OCI-LY7 (cell line): ENCODE results near the gene BAX. TPM values are rescaled to one million over a fixed set of nuclear protein-coding genes. Genes with fewer than 3 reads are reported as not detected.

Experiments
- BruUV-seq: library from RNA; stranded (reverse); fragments of 400-500 nt; replicated peaks from 2 replicates; lab custom pipeline; 2021; lab: Mats Ljungman, UMichigan
- CTCF ChIA-PET: fragments of 300-600 bp; sonication (Branson Sonifier 250); formaldehyde crosslinking; loops from one replicate; lab custom pipeline; 2022; ENCODE audit warnings: antibody characterized with exemption; ENCODE audit not compliant: unreplicated experiment; lab: Charles Lee
- POLR2A ChIA-PET: fragments of 300-600 bp; sonication (Branson Sonifier 250); formaldehyde crosslinking; loops from one replicate; lab custom pipeline; 2022; ENCODE audit warnings: antibody characterized with exemption; lab: Charles Lee
- DNase-seq: peaks from one replicate; pipeline ENCODE4 v3.0.0-alpha.2; 2015; ENCODE audit warnings: low spot score
- H2AFZ ChIP-seq: fragments of 200-600 bp; sonication (generic), shearing (Covaris generic); 2 replicates; pipeline ENCODE4 v1.6.1; 2014; ENCODE audit warnings: mild to moderate bottlenecking, antibody characterized with exemption, low read length, moderate library complexity
- H3K27ac ChIP-seq: fragments of 200-600 bp; sonication (generic); 2 replicates; pipeline ENCODE4 v1.5.1; 2014; ENCODE audit warnings: mixed run types, low read depth, mild to moderate bottlenecking, moderate library complexity, low read length, inconsistent platforms; ENCODE audit not compliant: poor library complexity, severe bottlenecking
- H3K36me3 ChIP-seq: fragments of 200-600 bp; sonication (generic); 2 replicates; pipeline ENCODE4 v1.6.1; 2014; ENCODE audit warnings: mild to moderate bottlenecking, antibody characterized with exemption, low read length, moderate library complexity, mixed read lengths; ENCODE audit not compliant: insufficient read depth
- H3K4me1 ChIP-seq: fragments of 200-600 bp; sonication (generic); 2 replicates; pipeline ENCODE4 v1.5.1; 2014; ENCODE audit warnings: mild to moderate bottlenecking, low read length; ENCODE audit not compliant: insufficient read depth, poor library complexity, severe bottlenecking
- H3K4me2 ChIP-seq: fragments of 200-600 bp; sonication (generic); 2 replicates; pipeline ENCODE4 v1.6.1; 2014; ENCODE audit warnings: mild to moderate bottlenecking, low read length
- H3K4me3 ChIP-seq: fragments of 200-600 bp; sonication (generic); 2 replicates; pipeline ENCODE4 v1.5.1; 2014; ENCODE audit warnings: mild to moderate bottlenecking, low read depth, low read length; ENCODE audit not compliant: poor library complexity, severe bottlenecking
- H3K79me2 ChIP-seq: fragments of 200-600 bp; sonication (generic); 2 replicates; pipeline ENCODE4 v1.6.1; 2016; ENCODE audit warnings: low read depth, mild to moderate bottlenecking, low read length, moderate library complexity, mixed read lengths; ENCODE audit not compliant: insufficient read depth
- H3K9me2 ChIP-seq: fragments of 200-600 bp; sonication (generic); 2 replicates; pipeline ENCODE4 v1.6.1; 2016; ENCODE audit warnings: mild to moderate bottlenecking, low read length, mixed read lengths; ENCODE audit not compliant: insufficient read depth
- H3K9me3 ChIP-seq: fragments of 200-600 bp; sonication (generic); 2 replicates; pipeline ENCODE4 v1.6.1; 2014; ENCODE audit warnings: mild to moderate bottlenecking, mixed run types, low read length, mixed read lengths
- H4K20me1 ChIP-seq: fragments of 200-600 bp; sonication (generic); 2 replicates; pipeline ENCODE4 v1.6.1; 2014; ENCODE audit warnings: mild to moderate bottlenecking, antibody characterized with exemption, low read length, moderate library complexity, mixed read lengths; ENCODE audit not compliant: insufficient read depth
- EZH2phosphoT487 ChIP-seq: fragments of 200-600 bp; sonication (generic); IDR thresholded peaks from 2 replicates; pipeline ENCODE4 v1.6.1; 2018; ENCODE audit warnings: low read depth, borderline replicate concordance, mild to moderate bottlenecking, mixed run types, antibody characterized with exemption, low read length, moderate library complexity, mixed read lengths
- intact Hi-C: fragments of 100-400 bp; cut with micrococcal nuclease; formaldehyde crosslinking; loops from one replicate; pipeline ENCODE4 v1.10.0; 2022; ENCODE audit not compliant: unreplicated experiment
- total RNA-seq, 2 experiments: library from RNA; depleted of rRNA in 1 of 2; stranded (reverse); fragments of >200 nt in 1 of 2; shearing (Covaris generic) in 1 of 2; gene quantifications; 2 replicates each; pipeline ENCODE4 v1.2.3, GENCODE V29; 2014 to 2022
- TF ChIP-seq, protein P1 (sequence below): fragments of 200-600 bp; sonication (generic); conservative IDR thresholded peaks from 2 replicates; pipeline ENCODE4 v1.5.1; 2014; ENCODE audit warnings: mild to moderate bottlenecking, antibody characterized with exemption, low read length, moderate library complexity, mixed read lengths

The BAX gene
- total RNA-seq, 2 experiments from 2014 or later, result 83.9 to 95.2 TPM

DNA sequence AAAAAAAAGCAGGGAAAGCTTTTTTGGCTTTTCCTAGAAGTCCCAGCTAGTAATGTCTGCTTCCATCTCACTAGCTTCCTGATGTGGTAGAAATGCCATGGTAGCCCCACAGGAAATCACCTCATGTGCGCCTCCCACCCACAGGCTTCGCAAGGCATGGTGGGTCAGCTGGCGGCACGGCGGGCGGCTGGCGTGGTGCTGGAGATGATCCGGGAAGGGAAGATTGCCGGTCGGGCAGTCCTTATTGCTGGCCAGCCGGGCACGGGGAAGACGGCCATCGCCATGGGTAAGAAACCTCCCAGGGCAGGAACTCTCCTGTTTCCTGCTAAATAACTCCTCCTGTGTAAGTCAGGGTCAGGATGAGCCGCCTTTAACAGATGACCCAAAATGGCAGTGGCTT is 49.5 kb downstream of the BAX start:
- no peaks in the 10 kb centered on the region for H3K9me2 ChIP-seq
- no peak for DNase-seq
- H3K4me3 ChIP-seq, result no peak overlapping the region
- no peaks in the 10 kb centered on the region for H4K20me1 ChIP-seq
- no peak overlapping the region for H3K4me2 ChIP-seq
- H3K36me3 ChIP-seq, result peaks cover 82% of the 10 kb centered on the region
- no peak overlapping the region for H3K27ac ChIP-seq
- no peak for TF ChIP-seq EZH2phosphoT487
- TF ChIP-seq, protein P1, sequence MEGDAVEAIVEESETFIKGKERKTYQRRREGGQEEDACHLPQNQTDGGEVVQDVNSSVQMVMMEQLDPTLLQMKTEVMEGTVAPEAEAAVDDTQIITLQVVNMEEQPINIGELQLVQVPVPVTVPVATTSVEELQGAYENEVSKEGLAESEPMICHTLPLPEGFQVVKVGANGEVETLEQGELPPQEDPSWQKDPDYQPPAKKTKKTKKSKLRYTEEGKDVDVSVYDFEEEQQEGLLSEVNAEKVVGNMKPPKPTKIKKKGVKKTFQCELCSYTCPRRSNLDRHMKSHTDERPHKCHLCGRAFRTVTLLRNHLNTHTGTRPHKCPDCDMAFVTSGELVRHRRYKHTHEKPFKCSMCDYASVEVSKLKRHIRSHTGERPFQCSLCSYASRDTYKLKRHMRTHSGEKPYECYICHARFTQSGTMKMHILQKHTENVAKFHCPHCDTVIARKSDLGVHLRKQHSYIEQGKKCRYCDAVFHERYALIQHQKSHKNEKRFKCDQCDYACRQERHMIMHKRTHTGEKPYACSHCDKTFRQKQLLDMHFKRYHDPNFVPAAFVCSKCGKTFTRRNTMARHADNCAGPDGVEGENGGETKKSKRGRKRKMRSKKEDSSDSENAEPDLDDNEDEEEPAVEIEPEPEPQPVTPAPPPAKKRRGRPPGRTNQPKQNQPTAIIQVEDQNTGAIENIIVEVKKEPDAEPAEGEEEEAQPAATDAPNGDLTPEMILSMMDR, result no peak
- ChIA-PET POLR2A (no interaction called here), CTCF (no interaction called here)
- no peaks in the 10 kb centered on the region for H3K79me2 ChIP-seq
- H3K9me3 ChIP-seq, result no peaks in the 10 kb centered on the region
- intact Hi-C loops, result no loop called here
- no TSS peak for BruUV-seq
- H2AFZ ChIP-seq, result no peak overlapping the region
- H3K4me1 ChIP-seq, result peaks cover 3% of the 10 kb centered on the region

GRCh38 chr19:49004964-49005614 is 50.4 kb downstream of the BAX start:
- Histone ChIP-seq H3K9me2 (no peaks in the 10 kb centered on the region), H3K9me3 (no peaks in the 10 kb centered on the region), H3K36me3 (peaks cover 81% of the 10 kb centered on the region), H3K4me3 (no peak overlapping the region), H3K27ac (no peak overlapping the region), H3K4me2 (no peak overlapping the region), H3K4me1 (no peaks in the 10 kb centered on the region), H3K79me2 (no peaks in the 10 kb centered on the region), H4K20me1 (no peaks in the 10 kb centered on the region), H2AFZ (no peak overlapping the region)
- TF ChIP-seq, protein P1, result no peak
- no peak for TF ChIP-seq EZH2phosphoT487
- intact Hi-C loops, result no loop called here
- ChIA-PET CTCF (no interaction called here), POLR2A (interaction anchor here (0.5 kb wide), 1 partner anchor 298 kb away, joined by 3 read pairs; no protein-coding TSS in a partner anchor)
- DNase-seq, result no peak
- TSS peak; percentile 43 for BruUV-seq

GRCh38 chr19:49006905-49007304 is 52.2 kb downstream of the BAX start:
- Histone ChIP-seq H3K4me1 (no peaks in the 10 kb centered on the region), H4K20me1 (no peaks in the 10 kb centered on the region), H2AFZ (no peak overlapping the region), H3K4me3 (no peak overlapping the region), H3K9me2 (no peaks in the 10 kb centered on the region), H3K4me2 (no peak overlapping the region), H3K9me3 (no peaks in the 10 kb centered on the region), H3K79me2 (no peaks in the 10 kb centered on the region), H3K27ac (no peak overlapping the region), H3K36me3 (peaks cover 85% of the 10 kb centered on the region)
- ChIA-PET CTCF (no interaction called here), POLR2A (no interaction called here)
- no peak for TF ChIP-seq EZH2phosphoT487
- TF ChIP-seq, protein P1, result no peak
- no peak for DNase-seq
- BruUV-seq, result no TSS peak
- intact Hi-C loops, result no loop called here
